Breast epithelium (tissue), 4 donors: ENCODE data around the gene KASH5. TPM values are rescaled to one million over a fixed set of nuclear protein-coding genes. Genes with fewer than 3 reads are reported as not detected.

Experiments
- DNase-seq, 2 donors: peaks; one replicate each; pipeline ENCODE4 v3.0.0-alpha.2; 2019; ENCODE audit warnings: low spot score in 2 of 2
- H3K27ac ChIP-seq, 2 donors: fragments of 200-600 bp; sonication (generic) in 1 of 2; one replicate each; pipeline ENCODE4 v1.5.1; 2016 to 2019; ENCODE audit warnings: mild to moderate bottlenecking in 1 of 2
- H3K27me3 ChIP-seq, 2 donors: fragments of 200-600 bp; sonication (generic) in 1 of 2; one replicate each; pipeline versions ENCODE4 v1.5.1 to v1.6.0; 2017 to 2019; ENCODE audit warnings: control low read depth in 1 of 2, mild to moderate bottlenecking in 1 of 2
- H3K36me3 ChIP-seq: fragments of 200-600 bp; one replicate; pipeline ENCODE4 v1.5.1; 2019
- H3K4me1 ChIP-seq, 2 donors: fragments of 200-600 bp; sonication (generic); one replicate each; pipeline ENCODE4 v1.5.1; 2016 to 2019; ENCODE audit warnings: control low read depth in 1 of 2
- H3K4me3 ChIP-seq, 3 donors: fragments of 200-600 bp; sonication (generic); 1 replicate in 2 of 3; 2 replicates in 1 of 3; pipeline ENCODE4 v1.5.1; 2016 to 2019; ENCODE audit warnings: mild to moderate bottlenecking in 3 of 3, moderate library complexity in 2 of 3
- H3K9me3 ChIP-seq, 2 donors: fragments of 200-600 bp; sonication (generic) in 1 of 2; one replicate each; pipeline ENCODE4 v1.5.1; 2016 to 2019; ENCODE audit warnings: control low read depth in 1 of 2
- CTCF ChIP-seq, 3 donors: fragments of 450-650 bp; IDR thresholded peaks; one replicate each; pipeline ENCODE4 v1.5.1; 2016 to 2017; ENCODE audit warnings: antibody characterized with exemption in 3 of 3, mild to moderate bottlenecking in 3 of 3, moderate library complexity in 3 of 3
- POLR2A ChIP-seq: fragments of 450-650 bp; IDR thresholded peaks from one replicate; pipeline ENCODE4 v1.6.1; 2016; ENCODE audit warnings: antibody characterized with exemption, mild to moderate bottlenecking, moderate library complexity
- POLR2AphosphoS5 ChIP-seq, 3 donors: sonication (generic); formaldehyde crosslinking; IDR thresholded peaks; one replicate each; pipeline ENCODE4 v1.6.1; 2017; ENCODE audit warnings: antibody characterized with exemption in 3 of 3
- intact Hi-C: fragments of 100-400 bp; cut with DNase I; formaldehyde crosslinking; loops from one replicate; pipeline ENCODE4 v1.15.1; 2023; ENCODE audit warnings: low total_unique reads
- total RNA-seq, 3 donors: library from RNA; depleted of rRNA; stranded (reverse); fragments of >200 nt; gene quantifications; one replicate each; pipeline ENCODE4 v1.1.0, GENCODE V29; 2016

The KASH5 gene
- total RNA-seq, 3 donors from 2014 or later = 1.9 TPM; not detected in 2

GRCh38 chr19:49462492-49462891 is 74.4 kb downstream of the KASH5 start:
- DNase-seq = no peak
- no peak overlapping the region for H3K27ac ChIP-seq
- H3K36me3 ChIP-seq = no peaks in the 10 kb centered on the region
- H3K4me1 ChIP-seq = no peaks in the 10 kb centered on the region
- no peak overlapping the region for H3K4me3 ChIP-seq
- TF ChIP-seq CTCF (IDR thresholded peaks at IDR 0.05) = no peak
- TF ChIP-seq POLR2A = no peak
- TF ChIP-seq POLR2AphosphoS5 (IDR thresholded peaks at IDR 0.05) = no peak
- intact Hi-C loops = no loop called here
- H3K27me3 ChIP-seq = no peaks in the 10 kb centered on the region
- H3K9me3 ChIP-seq = no peaks in the 10 kb centered on the region

GRCh38 chr19:49463960-49464740 is 76.1 kb downstream of the KASH5 start:
- intact Hi-C loops = no loop called here

GRCh38 chr19:49465371-49465770 is 77.3 kb downstream of the KASH5 start:
- Histone ChIP-seq H3K4me1 (no peaks in the 10 kb centered on the region), H3K9me3 (no peaks in the 10 kb centered on the region), H3K4me3 (no peak overlapping the region), H3K36me3 (no peaks in the 10 kb centered on the region), H3K27ac (no peak overlapping the region), H3K27me3 (no peaks in the 10 kb centered on the region)
- TF ChIP-seq POLR2A (no peak), POLR2AphosphoS5 (IDR thresholded peaks at IDR 0.05) (no peak), CTCF (IDR thresholded peaks at IDR 0.05) (no peak)
- intact Hi-C loops = no loop called here
- DNase-seq = no peak

More at GRCh38 chr19:49463960-49464740, 76.1 kb downstream of the KASH5 start:
- no peak overlapping the region for H3K4me3 ChIP-seq
- no peaks in the 10 kb centered on the region for H3K36me3 ChIP-seq
- no peaks in the 10 kb centered on the region for H3K9me3 ChIP-seq
- H3K4me1 ChIP-seq = no peaks in the 10 kb centered on the region
- DNase-seq = no peak
- no peaks in the 10 kb centered on the region for H3K27me3 ChIP-seq
- TF ChIP-seq CTCF (IDR thresholded peaks at IDR 0.05) (no peak), POLR2A (no peak), POLR2AphosphoS5 (IDR thresholded peaks at IDR 0.05) (no peak)
- H3K27ac ChIP-seq = no peak overlapping the region

Other genes with a start within 250 kb of the KASH5 start
- gene HRC, start 232.9 kb upstream of the KASH5 start, total RNA-seq = 1 to 10 TPM in 2 of 3 donors, under 1 TPM in 1; 0.88 to 2.7 (median 1.3) TPM
- 10 to 100 TPM; 13.1 to 34.0 (median 24.3) TPM for gene TRPM4, start 230.5 kb upstream of the KASH5 start, total RNA-seq
- gene SLC6A16, start 63.1 kb upstream of the KASH5 start, total RNA-seq = 1 to 10 TPM; 1.2 to 2.7 (median 2.0) TPM
- 10 to 100 TPM in 2 of 3 donors, 1 to 10 TPM in 1; 2.9 to 19.7 (median 15.4) TPM for gene CD37, start 52.8 kb upstream of the KASH5 start, total RNA-seq
- 10 to 100 TPM; 24.9 to 30.0 (median 25.1) TPM for gene TEAD2, start 25.8 kb upstream of the KASH5 start, total RNA-seq
- gene DKKL1, start 24.4 kb upstream of the KASH5 start, total RNA-seq = 1 to 10 TPM in 1 of 3 donors, under 1 TPM in 1, not detected in 1; 0.64 to 1.8 TPM
- not detected for gene PTH2, start 35.2 kb downstream of the KASH5 start, total RNA-seq
- not detected for gene GFY, start 37.1 kb downstream of the KASH5 start, total RNA-seq
- gene SLC17A7, start 53.3 kb downstream of the KASH5 start, total RNA-seq = 1 to 10 TPM in 1 of 3 donors, under 1 TPM in 2; 0.44 to 4.3 (median 0.98) TPM
- gene PIH1D1, start 63.6 kb downstream of the KASH5 start, total RNA-seq = 100 to 1,000 TPM in 2 of 3 donors, 10 to 100 TPM in 1; 94.4 to 121 (median 106) TPM
- gene ALDH16A1, start 65.0 kb downstream of the KASH5 start, total RNA-seq = 10 to 100 TPM; 20.6 to 34.4 (median 32.2) TPM
- 1 to 10 TPM; 4.3 to 7.0 (median 4.6) TPM for gene FLT3LG, start 86.0 kb downstream of the KASH5 start, total RNA-seq
- gene RPL13A, start 99.4 kb downstream of the KASH5 start, total RNA-seq = 1,000 to 10,000 TPM; 3,591 to 5,468 (median 4,346) TPM
- 1,000 to 10,000 TPM; 5,709 to 7,550 (median 5,876) TPM for gene RPS11, start 108.2 kb downstream of the KASH5 start, total RNA-seq
- gene FCGRT, start 124.4 kb downstream of the KASH5 start, total RNA-seq = 100 to 1,000 TPM; 164 to 389 (median 199) TPM
- 10 to 100 TPM; 17.3 to 40.2 (median 34.7) TPM for gene RCN3, start 139.8 kb downstream of the KASH5 start, total RNA-seq
- 10 to 100 TPM; 54.7 to 60.0 (median 57.4) TPM for gene NOSIP, start 192.3 kb downstream of the KASH5 start, total RNA-seq
- 10 to 100 TPM in 2 of 3 donors, under 1 TPM in 1; 0.32 to 16.1 (median 10.2) TPM for gene PRRG2, start 193.1 kb downstream of the KASH5 start, total RNA-seq
- 1 to 10 TPM; 6.2 to 8.8 (median 6.3) TPM for gene PRR12, start 202.9 kb downstream of the KASH5 start, total RNA-seq